B cell (primary cell): ENCODE results near the gene NAA15. TPM values are rescaled to one million over a fixed set of nuclear protein-coding genes. Genes with fewer than 3 reads are reported as not detected.
A peak's percentile ranks its signal among the peaks of the same experiment; 100 is the strongest.

ENCODE experiments used
- ATAC-seq: fragments of 200-7000 bp; cut with Tn5 transposase; one replicate; pipeline ENCODE4 v1.10.0; 2021; ENCODE audit warnings: low read depth, mild to moderate bottlenecking, moderate number of reproducible peaks, moderate library complexity
- CTCF ChIA-PET: fragments of 350-600 bp; sonication (Branson Sonifier 250); formaldehyde crosslinking; loops from one replicate; lab custom pipeline; 2021; ENCODE audit warnings: antibody characterized with exemption, inconsistent platforms; lab: Charles Lee
- POLR2A ChIA-PET: fragments of 350-600 bp; sonication (Branson Sonifier 250); formaldehyde crosslinking; loops from one replicate; lab custom pipeline; 2021; ENCODE audit warnings: antibody characterized with exemption; lab: Charles Lee
- DNase-seq: peaks from one replicate; pipeline ENCODE4 v3.0.0; 2013
- H2AFZ ChIP-seq: 2 replicates; pipeline ENCODE4 v1.6.1; 2012; ENCODE audit warnings: mild to moderate bottlenecking, low read depth, low read length; ENCODE audit not compliant: insufficient read depth, poor library complexity, severe bottlenecking
- H3K27ac ChIP-seq, 2 donors: 1 replicate in 1 of 2; 2 replicates in 1 of 2; pipeline ENCODE4 v1.5.1; 2012 to 2013; ENCODE audit warnings: low read length in 2 of 2, mild to moderate bottlenecking in 2 of 2, moderate library complexity in 1 of 2
- H3K27me3 ChIP-seq, 4 experiments: fragments of 200-600 bp in 1 of 4; sonication (generic) in 1 of 4; replicated peaks in 1 of 4; 1 replicate in 2 of 4; 2 replicates in 2 of 4; pipeline versions ENCODE4 v1.6.1 to v1.7.0; 2013 to 2016; ENCODE audit warnings: low read length in 3 of 4, mild to moderate bottlenecking in 2 of 4, mixed read lengths in 1 of 4, moderate library complexity in 1 of 4; ENCODE audit not compliant: insufficient read depth in 4 of 4, control insufficient read depth in 3 of 4; ENCODE audit errors: control extremely low read depth in 1 of 4
- H3K36me3 ChIP-seq, 2 experiments: replicated peaks in 1 of 2; 1 replicate in 1 of 2; 2 replicates in 1 of 2; pipeline versions ENCODE4 v1.6.1 to v1.7.1; 2013; ENCODE audit warnings: low read length in 1 of 2; ENCODE audit not compliant: insufficient read depth in 2 of 2, control insufficient read depth in 1 of 2; ENCODE audit errors: control extremely low read depth in 1 of 2, extremely low read depth in 1 of 2
- H3K4me1 ChIP-seq, 2 donors: fragments of 200-600 bp in 1 of 2; sonication (generic) in 1 of 2; 1 replicate in 1 of 2; 2 replicates in 1 of 2; pipeline versions ENCODE4 v1.5.1 to v1.6.1; 2013 to 2017; ENCODE audit warnings: low read length in 2 of 2; ENCODE audit not compliant: control insufficient read depth in 2 of 2, insufficient read depth in 2 of 2
- H3K4me2 ChIP-seq: replicated peaks from 2 replicates; pipeline ENCODE3; 2012; ENCODE audit warnings: mild to moderate bottlenecking, low read depth, low read length; ENCODE audit not compliant: poor library complexity, severe bottlenecking
- H3K4me3 ChIP-seq, 5 experiments: fragments of 200-600 bp in 1 of 5; sonication (generic) in 1 of 5; 1 replicate in 3 of 5; 2 replicates in 2 of 5; pipeline versions ENCODE4 v1.5.1 to v1.7.0; 2011 to 2016; ENCODE audit warnings: low read length in 4 of 5, mild to moderate bottlenecking in 4 of 5, low read depth in 2 of 5, control low read depth in 1 of 5, moderate library complexity in 1 of 5; ENCODE audit not compliant: insufficient read depth in 1 of 5; ENCODE audit errors: control extremely low read depth in 1 of 5, extremely low read depth in 1 of 5
- H3K79me2 ChIP-seq: fragments of 200-600 bp; sonication (generic); one replicate; pipeline ENCODE4 v1.6.0; 2016; ENCODE audit warnings: low read length; ENCODE audit not compliant: control insufficient read depth, insufficient read depth
- H3K9ac ChIP-seq: fragments of 200-600 bp; sonication (generic); 2 replicates; pipeline ENCODE4 v1.6.1; 2017; ENCODE audit warnings: mild to moderate bottlenecking, low read length, moderate library complexity
- H3K9me3 ChIP-seq, 3 donors: one replicate each; pipeline versions ENCODE4 v1.6.1 to v1.7.1; 2013; ENCODE audit warnings: low read length in 2 of 3; ENCODE audit not compliant: control insufficient read depth in 2 of 3, insufficient read depth in 1 of 3; ENCODE audit errors: control extremely low read depth in 1 of 3
- H4K20me1 ChIP-seq: 2 replicates; pipeline ENCODE4 v1.6.0; 2012; ENCODE audit warnings: mild to moderate bottlenecking, low read length; ENCODE audit not compliant: insufficient read depth, control insufficient read depth, poor library complexity, severe bottlenecking
- H3K27ac Mint-ChIP-seq: one replicate; pipeline ENCODE4 v1.8.0; 2021; ENCODE audit warnings: mixed read lengths
- H3K27me3 Mint-ChIP-seq: one replicate; pipeline ENCODE4 v1.8.0; 2021; ENCODE audit warnings: mixed read lengths
- H3K4me1 Mint-ChIP-seq: one replicate; pipeline ENCODE4 v1.8.0; 2021; ENCODE audit warnings: mixed read lengths
- H3K4me3 Mint-ChIP-seq: one replicate; pipeline ENCODE4 v1.8.0; 2021; ENCODE audit warnings: mixed read lengths
- H3K9me3 Mint-ChIP-seq: one replicate; pipeline ENCODE4 v1.8.0; 2022; ENCODE audit warnings: mixed read lengths; ENCODE audit not compliant: insufficient read depth
- EZH2 ChIP-seq: IDR thresholded peaks from 2 replicates; pipeline ENCODE4 v1.6.1; 2012; ENCODE audit warnings: borderline replicate concordance, low read depth, mild to moderate bottlenecking, moderate library complexity, low read length; ENCODE audit not compliant: insufficient read depth, poor library complexity, severe bottlenecking
- WGBS: methylation state at CpG from one replicate; pipeline ENCODE4 v1.1.5; 2013; ENCODE audit warnings: missing lambda C conversion rate; ENCODE audit not compliant: insufficient coverage; 5-methylcytosine and 5-hydroxymethylcytosine counted together
- intact Hi-C: fragments of 100-400 bp; cut with micrococcal nuclease; formaldehyde crosslinking; loops from one replicate; pipeline ENCODE4 v1.10.0; 2022
- polyA plus RNA-seq: library from polyadenylated mRNA; depleted of rRNA; stranded (reverse); fragments of >200 nt; gene quantifications from 2 replicates; pipeline ENCODE4 v1.2.3, GENCODE V29; 2012
- total RNA-seq, 2 donors: library from RNA; stranded (reverse); fragments of 120-200 nt in 1 of 2; gene quantifications; 1 replicate in 1 of 2; 2 replicates in 1 of 2; pipeline versions ENCODE4 v1.2.3 to v1.2.4, GENCODE V29; 2013 to 2022
- TF ChIP-seq, protein P1 (sequence below): fragments of 200-600 bp; IDR thresholded peaks from one replicate; pipeline ENCODE4 v1.8.0; 2022; ENCODE audit warnings: antibody characterized with exemption, mild to moderate bottlenecking

NAA15 gene
- total and polyA plus RNA-seq, 2 donors (not counting 1 experiment from before 2014, with no cell fraction given), result 10.0 to 56.7 TPM

- Mint-ChIP-seq H3K9me3 (no peaks in the 10 kb centered on the region), H3K27ac (peak overlapping the region; percentile 99), H3K4me1 (peaks cover 46% of the 10 kb centered on the region), H3K27me3 (no peaks in the 10 kb centered on the region), H3K4me3 (peak overlapping the region; percentile 96)
- H3K27ac ChIP-seq, result peak overlapping the region; percentile 97 to 98
- peaks cover 17% of the 10 kb centered on the region for H4K20me1 ChIP-seq
- no peaks in the 10 kb centered on the region for H3K27me3 ChIP-seq
- ChIA-PET CTCF (interaction anchor here (0.7 to 1.8 kb wide), 9 partner anchors 14 to 371 kb away, joined by 3 to 5 read pairs (median 4); no protein-coding TSS in a partner anchor), POLR2A (interaction anchor here (0.8 to 2.3 kb wide), 8 partner anchors 17 to 438 kb away, joined by 3 to 16 read pairs (median 4); partner anchors contain the start of genes ELF2, NOCT and SETD7)
- intact Hi-C loops, result loop anchor here (1.0 to 5.0 kb wide), 7 partner anchors 37 to 1069 kb away; partner anchors contain the start of genes ELMOD2, NAA15, SCOC and SETD7
- DNase-seq, result no peak
- peak; percentile 32 for ATAC-seq
- peak overlapping the region; percentile 80 for H2AFZ ChIP-seq
- peak overlapping the region; percentile 83 for H3K4me2 ChIP-seq
- under 1% methylated on average over 12 of the region's 15 CpGs for WGBS
- H3K36me3 ChIP-seq, result peaks cover 0 to 1% of the 10 kb centered on the region in 2 experiments
- peaks cover 28 to 31% of the 10 kb centered on the region in 2 donors for H3K4me1 ChIP-seq
- peak overlapping the region; percentile 93 for H3K9ac ChIP-seq
- H3K9me3 ChIP-seq, result no peaks in the 10 kb centered on the region
- TF ChIP-seq, protein P1, sequence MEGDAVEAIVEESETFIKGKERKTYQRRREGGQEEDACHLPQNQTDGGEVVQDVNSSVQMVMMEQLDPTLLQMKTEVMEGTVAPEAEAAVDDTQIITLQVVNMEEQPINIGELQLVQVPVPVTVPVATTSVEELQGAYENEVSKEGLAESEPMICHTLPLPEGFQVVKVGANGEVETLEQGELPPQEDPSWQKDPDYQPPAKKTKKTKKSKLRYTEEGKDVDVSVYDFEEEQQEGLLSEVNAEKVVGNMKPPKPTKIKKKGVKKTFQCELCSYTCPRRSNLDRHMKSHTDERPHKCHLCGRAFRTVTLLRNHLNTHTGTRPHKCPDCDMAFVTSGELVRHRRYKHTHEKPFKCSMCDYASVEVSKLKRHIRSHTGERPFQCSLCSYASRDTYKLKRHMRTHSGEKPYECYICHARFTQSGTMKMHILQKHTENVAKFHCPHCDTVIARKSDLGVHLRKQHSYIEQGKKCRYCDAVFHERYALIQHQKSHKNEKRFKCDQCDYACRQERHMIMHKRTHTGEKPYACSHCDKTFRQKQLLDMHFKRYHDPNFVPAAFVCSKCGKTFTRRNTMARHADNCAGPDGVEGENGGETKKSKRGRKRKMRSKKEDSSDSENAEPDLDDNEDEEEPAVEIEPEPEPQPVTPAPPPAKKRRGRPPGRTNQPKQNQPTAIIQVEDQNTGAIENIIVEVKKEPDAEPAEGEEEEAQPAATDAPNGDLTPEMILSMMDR, result peak; percentile 73
- TF ChIP-seq EZH2, result no peak
- H3K4me3 ChIP-seq, result peak overlapping the region; percentile 64 to 99 (median 85)
- H3K79me2 ChIP-seq, result peaks cover 58% of the 10 kb centered on the region
Observed at GRCh38 chr4:139453041-139453370, 151.7 kb downstream of the NAA15 start.
